GM19238 (cell line): ENCODE results near the gene MAL.
A peak's percentile ranks its signal among the peaks of the same experiment; 100 is the strongest.

Source experiments
- DNase-seq: peaks from one replicate; pipeline ENCODE4 v3.0.0; 2011; ENCODE audit warnings: low spot score; ENCODE audit not compliant: insufficient read length

The MAL gene

GRCh38 chr2:94996305-94997100 lies 29.0 kb upstream of the MAL start:
- no peak for DNase-seq

GRCh38 chr2:94997981-94998930 lies 27.3 kb upstream of the MAL start:
- no peak for DNase-seq

GRCh38 chr2:94999431-94999883 lies 26.1 kb upstream of the MAL start:
- no peak for DNase-seq

GRCh38 chr2:95001051-95001562 lies 24.4 kb upstream of the MAL start:
- no peak for DNase-seq

GRCh38 chr2:95001701-95002100 lies 23.8 kb upstream of the MAL start:
- no peak for DNase-seq

GRCh38 chr2:95002498-95002897 lies 23.0 kb upstream of the MAL start:
- no peak for DNase-seq

GRCh38 chr2:95004287-95004686 lies 21.2 kb upstream of the MAL start:
- no peak for DNase-seq

GRCh38 chr2:95004711-95005110 lies 20.8 kb upstream of the MAL start:
- no peak for DNase-seq

- DNase-seq = no peak
Measured at GRCh38 chr2:95005726-95006125, 19.8 kb upstream of the MAL start.

- no peak for DNase-seq
Measured at GRCh38 chr2:95006588-95006987, 18.9 kb upstream of the MAL start.

GRCh38 chr2:95007031-95007609 lies 18.4 kb upstream of the MAL start:
- no peak for DNase-seq

GRCh38 chr2:95007822-95008221 lies 17.7 kb upstream of the MAL start:
- no peak for DNase-seq

GRCh38 chr2:95008306-95008705 lies 17.2 kb upstream of the MAL start:
- DNase-seq = no peak

GRCh38 chr2:95008996-95009395 lies 16.5 kb upstream of the MAL start:
- DNase-seq = no peak

GRCh38 chr2:95009412-95009811 lies 16.1 kb upstream of the MAL start:
- DNase-seq = no peak

GRCh38 chr2:95010126-95010525 lies 15.4 kb upstream of the MAL start:
- DNase-seq = no peak

GRCh38 chr2:95010718-95011117 lies 14.8 kb upstream of the MAL start:
- no peak for DNase-seq

- DNase-seq = peak; percentile 44
Measured at GRCh38 chr2:95012881-95013550, 12.5 kb upstream of the MAL start.

- no peak for DNase-seq
Measured at GRCh38 chr2:95013726-95014125, 11.8 kb upstream of the MAL start.

GRCh38 chr2:95014126-95014708 lies 11.3 kb upstream of the MAL start:
- no peak for DNase-seq
